ENCODE results near the gene DDX54. TPM values are rescaled to one million over a fixed set of nuclear protein-coding genes. Genes with fewer than 3 reads are reported as not detected.

Gene DDX54
- total RNA-seq, 1 donor from 2014 or later = 36.9 TPM

DNA sequence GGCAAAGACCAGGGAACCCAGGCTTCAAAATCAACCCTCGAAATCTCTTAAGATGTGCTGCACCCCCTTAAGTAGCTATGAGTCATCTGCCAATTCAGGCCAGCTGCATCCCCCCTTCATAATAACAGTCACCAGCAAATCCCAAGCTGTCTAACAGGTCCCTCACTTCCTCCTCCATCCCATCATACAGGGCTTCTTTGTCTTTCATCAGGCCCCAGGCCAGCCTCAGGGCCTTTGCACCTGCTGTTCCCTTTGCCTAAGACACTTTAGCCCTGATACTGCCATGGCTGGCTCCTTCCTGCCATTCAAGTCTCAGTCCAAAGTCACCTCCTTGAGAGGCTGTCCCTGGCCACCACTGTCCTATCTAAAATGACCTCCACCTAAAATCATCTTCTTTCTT is 53.7 kb downstream of the DDX54 start:
- peaks cover 15% of the 10 kb centered on the region for H3K4me1 ChIP-seq
- H3K9me3 ChIP-seq (ENCODE audit: low read depth) = no peaks in the 10 kb centered on the region
- Mint-ChIP-seq H3K4me1 (peaks cover 10% of the 10 kb centered on the region), H3K4me3 (no peak overlapping the region), H3K27ac (no peak overlapping the region), H3K27me3 (ENCODE audit: insufficient read depth, low read depth) (peaks cover 17% of the 10 kb centered on the region), H3K36me3 (no peaks in the 10 kb centered on the region), H3K9me3 (no peaks in the 10 kb centered on the region)
- H3K27me3 ChIP-seq = peaks cover 32% of the 10 kb centered on the region
- H3K4me2 ChIP-seq = no peak overlapping the region
- no peak overlapping the region for H2AFZ ChIP-seq (replicated peaks)
- no peak for TF ChIP-seq EZH2 (IDR thresholded peaks at IDR 0.05)
- TF ChIP-seq, protein P1, sequence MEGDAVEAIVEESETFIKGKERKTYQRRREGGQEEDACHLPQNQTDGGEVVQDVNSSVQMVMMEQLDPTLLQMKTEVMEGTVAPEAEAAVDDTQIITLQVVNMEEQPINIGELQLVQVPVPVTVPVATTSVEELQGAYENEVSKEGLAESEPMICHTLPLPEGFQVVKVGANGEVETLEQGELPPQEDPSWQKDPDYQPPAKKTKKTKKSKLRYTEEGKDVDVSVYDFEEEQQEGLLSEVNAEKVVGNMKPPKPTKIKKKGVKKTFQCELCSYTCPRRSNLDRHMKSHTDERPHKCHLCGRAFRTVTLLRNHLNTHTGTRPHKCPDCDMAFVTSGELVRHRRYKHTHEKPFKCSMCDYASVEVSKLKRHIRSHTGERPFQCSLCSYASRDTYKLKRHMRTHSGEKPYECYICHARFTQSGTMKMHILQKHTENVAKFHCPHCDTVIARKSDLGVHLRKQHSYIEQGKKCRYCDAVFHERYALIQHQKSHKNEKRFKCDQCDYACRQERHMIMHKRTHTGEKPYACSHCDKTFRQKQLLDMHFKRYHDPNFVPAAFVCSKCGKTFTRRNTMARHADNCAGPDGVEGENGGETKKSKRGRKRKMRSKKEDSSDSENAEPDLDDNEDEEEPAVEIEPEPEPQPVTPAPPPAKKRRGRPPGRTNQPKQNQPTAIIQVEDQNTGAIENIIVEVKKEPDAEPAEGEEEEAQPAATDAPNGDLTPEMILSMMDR (IDR thresholded peaks at IDR 0.05) = no peak
- TF ChIP-seq EZH2phosphoT487 (IDR thresholded peaks at IDR 0.05) = no peak
- no peak overlapping the region for H3K9ac ChIP-seq
- no peaks in the 10 kb centered on the region for H4K20me1 ChIP-seq (ENCODE audit: low read depth)
- no peak overlapping the region for H3K4me3 ChIP-seq
- peaks cover 6% of the 10 kb centered on the region for H3F3A ChIP-seq (ENCODE audit: low read depth)
- no peaks in the 10 kb centered on the region for H3K79me2 ChIP-seq (ENCODE audit: low read depth)
- no peak overlapping the region for H3K27ac ChIP-seq
- no peak for DNase-seq (ENCODE audit: low spot score)
- H3K36me3 ChIP-seq = no peaks in the 10 kb centered on the region

DNA sequence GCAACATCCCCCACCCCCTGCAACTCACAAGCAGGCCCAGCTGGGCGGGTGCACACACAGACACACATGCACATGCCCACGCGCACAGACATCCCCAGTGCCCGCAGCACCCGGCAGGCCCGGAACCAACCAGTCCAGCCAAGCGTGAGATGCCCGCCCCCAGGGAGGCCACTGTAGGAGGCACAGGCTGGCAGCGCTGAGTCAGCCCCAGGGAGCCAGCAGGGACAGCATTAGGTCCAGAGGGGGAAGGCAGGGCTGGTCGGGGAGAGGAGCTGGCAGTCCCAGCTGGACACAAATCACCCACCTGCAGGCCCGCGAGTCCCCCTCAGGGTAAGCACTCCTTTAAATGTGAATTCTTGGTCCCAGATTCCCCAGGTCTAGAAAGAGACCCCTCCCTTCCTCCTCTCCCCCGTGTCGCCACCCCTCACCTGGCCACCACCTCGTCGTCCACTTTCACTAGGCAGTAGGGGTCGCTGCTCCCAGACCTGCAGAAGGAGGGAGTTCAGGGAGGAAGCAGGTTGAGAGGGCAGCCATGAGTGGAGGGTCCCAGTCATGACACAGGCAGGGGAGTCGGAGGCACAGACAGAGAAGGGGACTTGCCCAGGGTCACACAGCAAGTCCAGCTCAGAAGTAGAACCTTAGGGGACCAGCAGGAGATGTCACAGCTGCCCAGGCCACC is 54.7 kb downstream of the DDX54 start:
- H3K27me3 Mint-ChIP-seq (ENCODE audit: insufficient read depth, low read depth) = peaks cover 13% of the 10 kb centered on the region
- Histone ChIP-seq H3K4me2 (no peak overlapping the region), H4K20me1 (ENCODE audit: low read depth) (no peaks in the 10 kb centered on the region), H3K27ac (no peak overlapping the region), H2AFZ (replicated peaks) (peak overlapping the region; percentile 34), H3K9me3 (ENCODE audit: low read depth) (no peaks in the 10 kb centered on the region), H3K36me3 (no peaks in the 10 kb centered on the region), H3K4me3 (no peak overlapping the region), H3K27me3 (peaks cover 22% of the 10 kb centered on the region), H3K79me2 (ENCODE audit: low read depth) (no peaks in the 10 kb centered on the region), H3K4me1 (peaks cover 9% of the 10 kb centered on the region), H3F3A (ENCODE audit: low read depth) (no peaks in the 10 kb centered on the region), H3K9ac (no peak overlapping the region)
- no peaks in the 10 kb centered on the region for H3K36me3 Mint-ChIP-seq
- no peak for TF ChIP-seq EZH2 (IDR thresholded peaks at IDR 0.05)
- TF ChIP-seq, protein P1 (IDR thresholded peaks at IDR 0.05) = peak; percentile 59
- H3K4me1 Mint-ChIP-seq = peaks cover 4% of the 10 kb centered on the region
- peak overlapping the region; percentile 78 for H3K27ac Mint-ChIP-seq
- peak; percentile 56 for DNase-seq (ENCODE audit: low spot score)
- H3K9me3 Mint-ChIP-seq = no peaks in the 10 kb centered on the region
- no peak overlapping the region for H3K4me3 Mint-ChIP-seq

DNA sequence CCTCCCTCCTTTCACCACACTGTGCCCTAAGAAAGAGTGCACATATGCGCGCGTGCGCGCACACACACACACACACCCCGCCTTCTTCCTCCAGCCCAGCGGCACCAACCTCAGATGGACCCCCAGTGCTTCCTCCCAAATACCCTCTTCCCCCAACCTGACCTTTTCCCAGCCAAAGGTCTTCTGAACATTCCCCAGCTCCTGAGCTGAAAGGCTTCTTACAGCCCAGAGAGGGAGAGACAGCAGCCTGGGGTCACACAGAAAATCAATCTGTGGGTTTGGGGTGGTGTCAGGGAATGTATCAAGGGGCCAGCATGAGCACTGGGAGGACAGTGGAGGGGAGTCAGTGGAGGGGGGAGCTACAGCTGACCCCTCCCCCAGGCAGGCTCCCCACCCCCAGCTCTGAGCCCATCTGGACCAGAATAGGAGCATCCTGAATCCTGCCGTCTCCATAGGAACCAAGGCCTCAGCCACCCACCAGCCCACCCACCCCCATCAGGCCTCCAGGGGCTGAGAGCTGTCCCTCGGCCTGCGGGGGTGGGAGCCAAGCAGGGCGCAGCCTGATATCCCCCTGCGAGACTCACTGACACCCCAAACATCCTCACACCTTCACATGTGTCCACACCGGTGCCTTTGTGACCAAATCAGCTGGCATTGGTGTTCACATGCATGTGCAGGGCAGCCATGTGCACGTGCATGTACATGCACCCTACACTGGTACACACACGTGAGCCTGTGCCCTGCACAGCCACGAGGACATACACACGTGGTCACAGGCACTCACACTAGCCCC is 55.4 kb downstream of the DDX54 start:
- Histone ChIP-seq H3K9me3 (ENCODE audit: low read depth) (no peaks in the 10 kb centered on the region), H3K4me3 (no peak overlapping the region), H3K79me2 (ENCODE audit: low read depth) (no peaks in the 10 kb centered on the region), H3K27ac (no peak overlapping the region), H3K9ac (no peak overlapping the region), H3K27me3 (peaks cover 15% of the 10 kb centered on the region), H3F3A (ENCODE audit: low read depth) (no peaks in the 10 kb centered on the region), H2AFZ (replicated peaks) (no peak overlapping the region), H3K4me2 (no peak overlapping the region), H3K36me3 (no peaks in the 10 kb centered on the region), H3K4me1 (peaks cover 2% of the 10 kb centered on the region), H4K20me1 (ENCODE audit: low read depth) (no peaks in the 10 kb centered on the region)
- Mint-ChIP-seq H3K27me3 (ENCODE audit: insufficient read depth, low read depth) (peaks cover 13% of the 10 kb centered on the region), H3K4me3 (no peak overlapping the region), H3K9me3 (no peaks in the 10 kb centered on the region), H3K4me1 (peaks cover 4% of the 10 kb centered on the region), H3K36me3 (no peaks in the 10 kb centered on the region), H3K27ac (peak overlapping the region; percentile 78)
- DNase-seq (ENCODE audit: low spot score) = no peak
- TF ChIP-seq EZH2 (IDR thresholded peaks at IDR 0.05) (no peak), EZH2phosphoT487 (IDR thresholded peaks at IDR 0.05) (no peak)
- TF ChIP-seq, protein P1 (IDR thresholded peaks at IDR 0.05) = no peak
